Erythroblast (primary cell): ENCODE data around the gene RCAN2.

Experiments used
- GATA1 ChIP-seq: IDR thresholded peaks from 2 replicates; pipeline ENCODE4 v1.6.1; 2011; ENCODE audit warnings: low read depth, mild to moderate bottlenecking, control low read depth, low read length, moderate library complexity
- POLR2A ChIP-seq: IDR thresholded peaks from 2 replicates; pipeline ENCODE4 v1.6.1; 2011; ENCODE audit warnings: mild to moderate bottlenecking, low read length

- TF ChIP-seq POLR2A (no peak), GATA1 (no peak)
Observed at GRCh38 chr6:46507426-46507825, 16.2 kb upstream of the RCAN2 start.
